ENCODE measurements around the gene PER2.

Gene PER2

DNA sequence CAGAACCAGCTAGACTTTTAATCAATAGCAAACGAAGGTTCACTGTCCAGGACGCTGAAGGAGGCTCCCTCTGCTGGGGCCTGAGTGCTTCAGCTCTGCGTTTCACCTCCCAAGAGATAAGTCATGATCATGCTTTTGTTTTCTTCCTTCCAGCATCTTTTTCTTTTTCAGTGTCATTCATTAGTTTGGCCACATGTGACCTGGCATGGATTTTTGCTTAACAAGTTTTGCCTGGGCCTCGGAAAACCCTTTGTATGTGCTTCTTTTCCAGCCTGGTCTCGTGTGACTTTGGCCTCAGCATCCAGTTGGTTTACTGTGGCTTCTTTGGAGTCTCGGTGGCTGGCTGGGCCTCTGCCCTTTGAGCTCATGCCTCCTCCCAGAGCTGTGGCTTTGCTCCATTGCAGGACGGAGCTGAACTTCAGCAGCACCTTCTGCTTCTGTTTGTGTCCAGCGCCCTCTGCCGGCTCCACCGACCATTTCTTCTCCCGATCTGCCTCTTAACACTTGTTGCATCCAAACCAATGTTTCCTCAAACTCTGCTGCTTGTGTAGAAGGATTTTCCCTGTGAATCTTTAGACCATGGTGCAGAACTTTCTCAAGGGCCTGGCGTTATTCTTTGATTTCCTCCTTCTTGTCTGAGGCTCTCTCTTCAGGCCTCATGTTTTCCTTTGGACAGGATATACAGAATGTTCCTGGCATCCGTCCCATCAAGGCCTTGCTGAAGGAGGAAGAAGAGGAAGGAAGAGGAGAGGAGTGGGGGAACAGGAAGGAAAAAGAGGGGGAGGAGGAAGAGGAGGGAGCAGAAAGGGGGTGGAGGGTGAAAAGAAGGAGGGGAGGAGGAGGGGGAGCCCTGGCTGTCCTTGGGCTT is 25.0 kb downstream of the PER2 start:
- peak; percentile 54 for DNase-seq (ENCODE audit: low read depth)

DNA sequence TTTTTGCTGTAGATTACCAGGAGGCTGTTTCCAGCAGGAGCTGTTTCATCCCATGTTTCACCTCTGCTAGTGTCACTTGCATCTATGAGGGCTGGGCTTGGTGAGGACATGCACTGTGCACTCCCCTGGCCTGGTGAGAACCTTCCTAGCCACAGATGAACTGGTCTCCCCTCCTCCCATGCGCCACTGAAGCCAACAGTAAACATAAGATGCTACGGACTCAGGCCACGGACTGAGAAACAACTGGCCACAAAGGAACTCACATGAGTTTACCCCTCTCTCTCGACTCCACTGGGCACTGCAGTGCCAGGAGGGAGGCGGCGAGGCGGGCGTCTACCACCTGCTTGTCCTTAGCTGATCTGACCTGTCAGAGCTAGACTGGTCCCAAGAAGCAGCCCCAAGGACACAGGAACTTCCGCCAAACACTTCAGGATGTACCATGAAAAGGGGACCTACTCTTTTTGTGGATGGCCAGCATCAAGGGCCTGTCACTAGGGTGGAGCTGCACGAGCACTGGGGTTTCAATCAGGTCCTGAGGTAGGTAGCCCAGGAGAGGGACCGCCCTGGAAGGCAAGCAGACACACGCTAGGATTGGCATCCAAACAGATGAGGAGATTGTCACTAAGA is 25.8 kb downstream of the PER2 start:
- DNase-seq (ENCODE audit: low read depth), result no peak

DNA sequence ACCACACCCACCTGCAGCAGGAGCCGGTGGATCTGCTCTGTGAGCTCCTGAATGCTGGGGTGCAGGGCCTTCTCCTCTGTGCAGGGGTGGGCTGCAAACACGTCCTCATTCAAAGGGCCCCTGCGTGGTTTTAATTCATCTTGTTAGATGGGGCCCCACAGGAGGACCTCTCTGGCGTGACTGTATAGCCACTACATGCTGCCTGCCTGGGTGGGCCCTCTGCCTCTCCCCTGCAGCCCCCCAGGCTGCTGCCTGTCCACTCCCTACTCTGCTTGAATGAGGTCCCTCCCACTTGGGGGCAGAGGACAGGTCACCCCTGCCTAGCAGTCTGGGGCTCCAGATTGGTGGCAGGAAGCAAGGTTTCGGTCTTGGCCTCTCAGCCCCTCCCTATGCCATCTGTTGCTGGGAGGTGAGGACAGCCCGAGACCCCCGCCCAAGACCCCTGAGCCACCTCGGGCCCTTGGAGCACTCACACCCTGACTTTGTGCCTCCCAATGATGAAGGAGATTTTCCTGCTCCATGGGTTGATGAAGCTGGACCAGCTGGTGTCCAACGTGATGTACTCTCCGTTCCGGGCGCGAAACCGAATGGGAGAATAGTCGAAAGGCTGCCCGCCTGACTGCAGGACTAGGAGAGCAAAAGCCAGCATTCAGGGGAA is 26.6 kb downstream of the PER2 start:
- DNase-seq (ENCODE audit: low read depth), result no peak

DNA sequence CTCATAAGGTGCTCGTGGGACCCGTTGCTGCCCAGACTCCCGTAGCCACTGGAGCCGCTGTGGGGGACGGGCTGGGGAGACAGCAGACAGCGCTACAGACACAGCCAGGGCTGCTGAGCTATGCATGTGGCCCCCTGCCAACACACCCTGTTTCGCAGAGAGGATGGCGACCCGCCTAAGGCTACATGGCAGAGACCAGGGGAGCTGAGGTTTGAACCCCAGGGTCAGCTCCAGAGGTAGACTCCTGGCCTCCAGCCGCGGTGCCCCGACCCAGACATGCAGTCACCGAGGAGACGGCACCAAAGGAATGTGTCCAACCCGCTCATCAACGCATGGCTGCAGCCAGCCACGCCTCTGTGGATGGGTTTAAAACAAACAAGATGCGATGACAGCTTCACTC is 27.5 kb downstream of the PER2 start:
- no peak for DNase-seq (ENCODE audit: low read depth)

DNA sequence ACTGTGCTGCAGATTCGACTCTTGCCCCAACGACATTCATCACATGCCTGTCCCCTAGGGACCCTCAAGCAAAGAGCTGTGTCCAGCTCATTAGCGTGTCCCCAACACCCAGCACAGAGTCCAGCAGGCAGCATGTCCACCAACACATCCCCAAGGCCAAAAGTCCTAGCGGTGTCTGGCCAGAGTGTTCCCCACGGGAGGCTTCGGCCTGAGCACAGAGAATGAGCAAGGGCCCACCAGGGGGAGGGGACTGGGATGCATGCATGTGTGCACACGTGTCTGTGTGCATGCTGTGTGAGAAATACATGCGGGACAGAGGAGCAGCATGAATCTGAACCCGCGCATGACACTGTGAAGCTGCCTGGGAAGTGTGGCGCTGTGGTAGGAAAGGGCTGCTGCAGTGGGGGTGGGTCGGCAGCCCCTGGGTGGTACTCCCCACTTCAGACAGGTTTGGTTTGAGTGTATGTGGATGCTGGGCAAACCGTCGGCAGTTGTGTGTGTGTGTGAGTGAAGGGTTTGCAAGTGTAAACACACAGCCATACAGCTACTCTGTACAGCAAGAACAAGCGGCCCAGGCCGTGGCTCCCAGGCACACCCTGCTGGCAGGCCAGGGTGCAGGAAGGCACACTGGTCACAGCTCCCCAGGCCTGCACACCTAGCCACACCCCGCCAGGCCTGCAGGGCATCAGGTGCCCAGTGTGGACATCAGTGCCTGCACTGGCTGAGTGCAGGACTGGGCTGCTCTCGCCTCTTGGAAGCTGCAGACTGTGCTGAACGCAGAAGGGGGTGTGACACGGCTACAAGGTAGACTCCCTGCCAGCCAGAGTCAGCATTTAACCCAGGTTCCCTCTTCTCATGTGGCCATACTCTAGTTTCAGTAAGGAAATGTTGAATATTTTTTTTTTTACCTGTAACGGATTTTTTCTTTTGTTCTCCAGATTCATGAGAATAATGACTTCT is 29.1 kb downstream of the PER2 start:
- DNase-seq (ENCODE audit: low read depth), result no peak

DNA sequence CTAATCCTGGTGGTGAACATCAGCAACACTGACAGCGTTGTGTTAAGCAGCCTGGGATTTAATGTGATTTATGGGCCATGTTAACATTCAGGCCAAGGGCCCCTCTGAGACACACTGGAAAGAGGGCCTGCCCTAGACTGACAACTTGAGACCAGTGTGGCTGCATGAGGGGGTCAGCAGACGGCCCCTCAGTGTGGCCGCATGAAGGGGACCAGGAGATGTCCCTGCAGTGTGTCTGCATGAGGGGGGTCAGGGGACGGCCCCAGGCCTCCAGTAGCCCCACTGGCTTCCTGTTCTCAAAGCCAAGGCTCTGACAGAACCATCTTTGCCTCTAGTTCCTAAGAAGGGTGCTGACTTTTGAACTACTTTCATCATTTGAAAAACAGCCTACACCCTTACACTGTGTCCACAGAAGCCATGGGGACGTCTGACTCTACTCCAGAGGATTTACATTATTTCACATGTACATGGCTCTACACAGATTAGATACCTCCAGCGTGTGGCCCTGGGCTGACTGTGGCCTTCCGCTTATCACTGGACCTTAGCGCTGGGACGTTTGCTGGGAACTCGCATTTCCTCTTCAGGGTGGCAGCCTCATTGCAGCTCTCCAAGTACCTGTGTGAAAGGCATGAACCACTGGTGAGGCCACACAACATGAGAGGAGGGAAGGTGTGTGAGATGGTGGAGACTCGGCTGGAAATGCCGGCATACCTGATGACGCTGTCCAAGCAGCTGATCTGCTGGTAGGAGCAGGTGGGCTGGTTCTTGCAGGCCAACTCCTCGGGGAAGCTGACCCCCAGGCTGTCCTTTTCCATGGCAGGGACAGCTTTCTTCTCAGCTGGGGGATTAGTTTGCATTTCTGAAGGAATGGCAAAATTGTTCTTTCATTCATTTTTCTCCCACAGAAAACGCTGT is 30.4 kb downstream of the PER2 start:
- no peak for DNase-seq (ENCODE audit: low read depth)

DNA sequence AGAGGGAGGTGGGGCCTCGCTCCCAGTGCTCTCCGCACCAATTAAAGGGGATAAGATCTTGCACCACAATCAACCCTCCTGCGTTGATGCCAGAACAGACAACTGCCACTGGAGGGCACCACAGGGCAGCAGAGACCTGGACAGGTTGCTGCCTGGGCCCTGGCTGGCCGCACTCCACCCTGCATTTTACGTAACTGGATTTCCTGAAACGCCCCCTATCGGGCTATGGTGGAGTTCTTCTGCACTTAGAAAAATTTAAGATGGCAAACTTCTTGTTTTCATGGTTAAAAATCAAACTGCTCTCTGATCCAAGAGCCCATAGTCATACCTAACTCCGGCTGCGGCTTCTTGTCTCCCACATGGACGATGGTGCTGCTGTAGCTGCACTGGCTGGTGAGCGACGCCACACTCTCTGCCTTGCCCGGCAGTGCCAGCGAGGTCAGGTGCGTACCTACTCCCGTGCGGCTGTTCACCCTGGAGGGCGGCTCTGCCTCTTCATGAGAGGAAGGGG is 31.8 kb downstream of the PER2 start:
- DNase-seq (ENCODE audit: low read depth), result peak; percentile 53

DNA sequence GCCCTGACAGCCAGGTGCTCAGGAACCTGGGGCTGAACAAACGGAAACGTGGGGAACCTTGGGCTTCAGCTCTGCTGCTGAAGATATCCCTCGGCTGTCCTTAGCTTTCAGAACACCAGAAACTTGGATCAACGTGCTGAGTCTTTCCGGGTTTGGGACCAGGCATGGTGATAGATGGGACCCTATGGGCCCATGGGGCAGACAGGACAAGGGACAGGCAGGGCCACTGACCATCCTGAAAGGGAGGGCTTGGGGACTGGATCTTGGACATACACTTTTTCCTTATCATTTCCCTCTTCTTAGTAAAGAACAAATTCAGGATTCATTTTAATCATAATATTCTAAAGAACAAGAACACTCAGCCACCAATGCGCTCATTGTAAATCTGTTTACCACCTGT is 32.3 kb downstream of the PER2 start:
- no peak for DNase-seq (ENCODE audit: low read depth)

DNA sequence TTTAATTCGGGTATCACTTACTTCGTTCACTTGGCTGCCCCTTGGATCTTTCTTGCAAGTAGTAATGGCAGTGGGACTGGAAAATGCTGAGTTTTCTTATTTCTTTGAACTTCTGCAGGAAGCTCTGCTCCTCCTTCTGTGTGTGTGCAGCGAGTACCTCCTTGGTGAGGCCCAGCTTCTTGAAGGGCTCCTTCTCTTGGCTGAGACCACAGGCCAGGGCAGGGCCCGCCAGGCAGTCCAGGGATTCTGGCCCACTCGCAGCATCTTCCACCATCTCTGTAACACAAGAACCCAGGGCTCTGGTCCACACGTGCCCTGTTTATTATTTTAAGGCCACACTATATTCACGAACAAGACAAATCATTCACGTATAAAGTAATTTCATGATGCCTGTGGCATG is 32.8 kb downstream of the PER2 start:
- no peak for DNase-seq (ENCODE audit: low read depth)

DNA sequence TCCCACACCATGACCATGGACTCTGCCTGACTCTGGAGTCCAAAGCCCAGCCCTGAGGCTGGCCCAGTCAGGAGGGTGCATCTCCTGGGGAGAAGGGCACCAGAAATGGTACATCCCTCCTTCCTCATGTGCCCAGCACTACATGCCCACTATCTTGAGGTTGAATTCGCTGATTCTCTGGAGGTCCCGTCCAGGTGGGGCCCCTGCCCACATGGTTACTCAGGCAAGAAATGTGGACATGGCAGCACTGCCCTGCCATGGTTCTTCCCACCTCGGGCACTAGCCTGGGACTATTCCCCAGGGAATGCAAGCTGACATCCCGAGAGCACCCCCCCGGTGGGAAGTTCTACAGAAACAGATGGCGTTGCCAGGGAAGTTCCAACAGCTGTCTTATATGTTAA is 33.3 kb downstream of the PER2 start:
- no peak for DNase-seq (ENCODE audit: low read depth)

DNA sequence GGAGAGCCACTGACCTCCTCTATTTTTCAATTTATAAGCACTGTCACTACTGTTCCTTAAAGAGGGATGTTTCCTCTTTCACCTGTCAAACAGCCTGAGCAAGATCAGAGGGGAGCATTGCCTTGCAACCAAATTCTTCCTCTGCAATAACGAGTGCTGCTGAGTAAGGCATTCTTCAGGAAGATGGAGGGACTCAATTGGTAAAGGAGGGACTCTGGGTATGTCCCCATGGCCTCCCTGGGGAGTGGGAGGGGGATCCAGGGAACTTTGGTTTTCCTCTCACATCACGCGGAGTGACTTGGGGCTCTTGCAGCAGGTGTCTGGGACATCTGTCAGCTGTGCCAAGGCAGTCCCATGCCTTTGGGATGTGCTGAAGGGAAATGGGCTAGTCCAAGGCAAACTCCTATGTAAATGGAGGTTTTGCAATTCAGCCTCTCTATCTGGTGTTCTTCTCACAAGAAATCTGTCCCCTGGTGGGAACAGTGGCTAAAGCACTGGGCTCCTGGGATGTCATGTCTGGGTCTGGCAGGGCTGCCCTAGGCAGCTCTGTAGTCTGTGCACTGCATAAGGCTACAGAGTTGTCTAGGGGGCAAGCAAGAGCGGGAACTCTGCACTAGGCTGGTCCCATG is 34.2 kb downstream of the PER2 start:
- no peak for DNase-seq (ENCODE audit: low read depth)

DNA sequence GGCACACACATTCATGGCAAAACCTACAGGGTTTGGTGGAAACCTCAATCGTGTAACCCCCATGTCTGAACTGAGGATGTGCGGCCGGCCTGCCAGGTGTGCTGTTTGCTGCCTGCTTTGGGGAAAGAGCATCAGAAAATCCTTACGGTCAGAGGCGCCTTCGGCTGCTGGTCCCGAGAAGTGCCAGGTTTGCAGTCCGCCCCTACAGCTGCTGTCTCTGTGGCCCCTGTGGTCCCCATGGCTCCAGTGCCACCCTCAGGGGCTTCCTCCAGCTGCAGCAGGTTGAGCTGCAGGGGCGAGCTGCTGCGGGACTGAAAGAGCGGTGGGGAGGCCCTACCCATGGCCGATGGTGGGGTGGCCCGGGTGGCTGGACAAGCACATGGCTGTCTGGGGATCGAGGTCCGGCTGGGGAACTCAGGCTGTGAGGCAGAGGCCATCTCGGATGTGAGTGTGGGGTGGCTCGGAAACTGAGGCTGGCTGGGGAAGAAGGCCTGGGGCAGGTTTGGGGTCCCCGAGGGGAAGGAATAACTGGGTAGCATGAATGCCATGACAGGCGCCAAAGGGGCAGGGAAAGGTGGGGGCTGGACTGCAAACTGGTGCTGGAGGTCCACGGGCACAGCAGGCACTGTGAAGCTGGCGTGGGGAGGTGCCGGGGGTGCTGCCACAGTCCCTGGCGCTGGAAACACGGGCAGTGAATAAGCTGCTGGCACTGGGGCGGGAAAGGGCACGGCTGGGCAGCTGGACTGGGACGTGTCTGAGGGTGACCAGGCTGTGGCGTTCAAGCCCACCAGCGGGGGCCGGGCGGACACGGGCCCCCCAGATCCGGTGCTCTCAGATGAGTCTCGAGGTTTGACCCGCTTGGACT is 35.4 kb downstream of the PER2 start:
- DNase-seq (ENCODE audit: low read depth), result no peak

DNA sequence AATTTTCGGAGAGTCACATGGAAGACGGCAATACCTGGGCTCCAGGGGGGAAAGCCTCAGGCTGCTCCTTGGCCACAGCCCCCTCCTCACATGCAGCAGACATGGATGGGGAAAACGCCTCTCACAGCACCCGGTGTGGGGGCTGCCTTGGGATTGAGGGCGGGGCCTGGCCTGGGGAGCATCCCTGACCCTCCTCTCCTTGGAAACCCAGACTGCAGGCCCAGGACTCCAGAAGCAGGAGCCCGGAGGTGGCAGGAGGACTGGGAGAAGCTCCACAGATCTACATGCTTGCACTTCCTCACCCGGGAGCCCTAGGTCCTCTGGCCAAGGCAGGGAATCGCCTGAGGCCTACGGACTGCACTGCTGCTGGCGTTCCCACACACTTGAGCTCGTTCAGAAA is 36.4 kb downstream of the PER2 start:
- DNase-seq (ENCODE audit: low read depth), result no peak

DNA sequence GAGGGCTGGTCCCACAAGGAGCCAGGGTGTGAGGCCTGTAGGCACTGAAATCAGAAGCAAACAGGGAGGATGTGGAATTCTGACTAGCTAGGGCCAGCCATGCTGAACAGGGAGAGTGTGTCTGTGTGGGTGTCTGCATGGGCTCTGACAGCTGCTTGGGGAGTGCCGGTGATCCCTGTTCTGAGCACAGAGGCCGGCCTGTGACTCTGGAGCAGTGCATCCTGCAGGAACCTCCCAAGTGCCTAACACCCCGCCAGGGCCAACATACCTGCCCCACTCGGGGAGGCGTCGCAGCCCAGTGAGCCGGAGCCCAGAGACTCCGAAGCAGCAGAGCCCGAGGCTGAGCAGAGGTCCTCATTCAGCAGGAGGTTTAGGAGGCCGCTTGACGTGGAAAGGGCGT is 37.1 kb downstream of the PER2 start:
- no peak for DNase-seq (ENCODE audit: low read depth)

DNA sequence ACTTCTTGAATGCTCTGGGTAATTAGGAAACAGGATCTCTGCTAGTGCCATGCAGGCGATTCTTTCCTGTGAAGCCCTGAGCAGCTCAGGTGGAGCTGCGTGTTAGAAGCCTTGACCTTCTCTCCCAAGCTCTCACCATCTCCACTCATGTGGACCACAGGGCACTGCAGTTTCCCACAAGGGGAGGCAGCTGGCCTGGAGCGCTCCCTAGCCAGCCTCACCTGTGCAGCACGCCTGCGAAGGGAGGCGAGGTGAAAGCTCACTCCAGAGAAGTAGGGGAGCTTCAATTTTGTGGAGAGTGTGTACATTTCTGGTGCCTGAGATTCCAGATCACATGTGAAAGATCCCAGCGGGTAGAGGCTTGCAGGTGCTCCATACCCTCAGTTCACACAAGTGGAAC is 37.5 kb downstream of the PER2 start:
- DNase-seq (ENCODE audit: low read depth), result no peak

DNA sequence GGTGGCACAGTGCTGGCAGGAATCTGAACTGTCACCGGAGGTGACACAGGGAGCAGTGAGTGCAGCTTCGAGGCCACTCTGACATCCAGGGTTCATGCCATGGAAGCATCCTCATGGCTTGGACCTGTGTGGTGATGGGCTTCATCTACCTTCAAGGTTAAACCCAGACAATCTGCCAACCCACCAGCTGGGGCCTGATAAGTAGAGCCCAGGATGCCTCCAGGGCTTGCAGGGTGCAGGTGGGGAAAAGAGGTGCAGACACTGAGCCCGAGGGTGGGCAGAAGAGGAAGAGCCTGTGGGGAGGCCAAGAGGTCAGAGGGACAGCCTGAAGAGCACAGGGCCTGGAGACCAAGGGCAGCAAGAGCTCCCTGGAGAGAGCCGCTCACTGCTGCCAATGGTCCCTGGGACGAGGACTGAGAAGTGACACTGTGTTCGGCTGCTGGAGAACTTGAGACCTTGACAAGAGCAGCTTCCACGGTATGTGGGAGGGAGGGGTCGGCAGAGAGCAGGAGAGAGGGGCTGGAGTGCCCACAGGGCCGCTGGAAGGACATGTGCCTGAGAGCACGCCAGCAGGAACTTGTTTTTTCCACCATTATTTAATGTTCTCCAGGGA is 40.5 kb downstream of the PER2 start:
- no peak for DNase-seq (ENCODE audit: low read depth)

DNA sequence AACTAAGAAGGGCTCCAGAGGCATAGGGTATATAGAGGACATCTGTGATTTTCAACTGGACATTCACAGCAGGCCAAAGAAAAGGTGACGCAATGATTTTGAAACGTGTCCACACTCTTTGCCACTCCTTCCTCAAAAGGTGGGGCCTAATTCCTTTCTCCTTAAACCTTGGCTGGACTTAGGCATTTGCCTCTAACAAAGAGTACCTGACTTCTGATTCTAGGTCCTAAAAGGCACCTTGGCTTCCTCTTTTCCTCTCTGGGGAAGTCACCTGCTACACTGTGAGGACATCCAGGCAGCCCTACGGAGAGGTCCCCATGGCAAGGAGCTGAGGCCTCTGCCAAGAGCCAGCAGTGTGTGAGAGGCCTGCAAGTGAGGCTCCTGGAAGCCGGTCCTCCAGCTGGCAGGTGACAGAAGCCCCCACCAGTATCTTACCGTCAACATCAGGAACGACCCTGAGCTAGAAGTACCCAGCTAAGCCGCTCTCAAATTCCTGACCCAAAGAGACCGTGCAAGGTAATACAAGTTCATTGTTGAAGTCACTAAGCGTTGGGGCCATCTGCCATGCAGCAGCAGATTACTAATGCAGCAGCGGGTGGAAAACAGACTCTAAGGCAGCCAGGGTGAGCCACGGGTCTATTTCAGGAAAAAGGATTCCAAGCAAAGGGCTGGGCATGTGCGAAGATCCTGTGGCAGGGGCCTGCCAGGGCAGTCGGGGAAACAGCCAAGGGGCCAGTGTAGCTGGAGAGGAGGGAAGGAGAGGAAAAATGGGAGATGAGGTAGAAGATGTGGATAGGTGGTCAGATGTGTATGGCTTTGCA is 41.2 kb downstream of the PER2 start:
- no peak for DNase-seq (ENCODE audit: low read depth)

DNA sequence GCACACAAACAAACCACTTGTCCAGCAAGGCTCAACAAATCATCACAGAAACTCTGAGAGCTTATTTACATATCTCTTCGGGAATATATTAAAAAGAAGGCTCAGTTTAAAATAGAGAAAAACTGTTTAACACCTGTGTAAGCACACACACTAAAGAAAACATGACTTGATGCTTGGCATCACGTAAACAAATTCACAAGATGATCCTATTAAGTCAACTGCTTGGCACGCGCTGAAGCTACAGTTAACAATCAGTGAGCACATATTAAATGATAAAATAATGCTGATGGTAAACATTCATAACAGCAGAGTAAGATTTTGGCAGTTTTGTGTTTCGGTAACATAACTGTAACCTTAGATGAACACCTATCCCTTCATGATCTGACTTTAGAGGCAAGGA is 44.3 kb downstream of the PER2 start:
- DNase-seq (ENCODE audit: low read depth), result no peak
